GM12891 (cell line): ENCODE data around the gene TRDN.

Experiments
- POLR2A ChIP-seq: IDR thresholded peaks from 2 replicates; pipeline ENCODE4 v1.6.1; 2011; ENCODE audit warnings: low read depth, low read length, control low read depth
- POLR2AphosphoS5 ChIP-seq: IDR thresholded peaks from 2 replicates; pipeline ENCODE4 v1.6.1; 2011; ENCODE audit warnings: low read depth, low read length, control low read depth
- TAF1 ChIP-seq: IDR thresholded peaks from 2 replicates; pipeline ENCODE4 v1.6.1; 2011; ENCODE audit warnings: low read depth, low read length, control low read depth

DNA sequence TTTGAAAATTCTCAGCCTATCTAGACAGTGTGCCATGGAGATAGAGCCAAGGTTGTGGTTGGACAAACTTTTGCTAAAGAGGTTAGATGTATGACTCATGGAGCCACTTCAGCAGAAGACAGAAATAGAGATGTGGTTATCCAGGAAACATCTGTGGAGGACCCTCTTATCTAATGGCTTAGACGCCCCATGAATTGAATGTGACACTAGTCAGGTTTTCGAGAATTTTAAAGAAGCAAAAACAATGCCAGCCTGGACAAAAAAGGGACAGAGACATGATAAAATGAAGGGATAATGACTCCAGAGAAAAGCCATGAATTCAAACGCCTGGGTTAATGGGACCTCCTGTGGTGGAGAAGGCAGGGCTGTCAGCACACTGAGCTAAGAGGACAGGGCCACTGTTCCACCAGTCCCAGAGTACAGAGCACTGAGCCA is 360.2 kb downstream of the TRDN start:
- TF ChIP-seq TAF1 (no peak), POLR2A (no peak), POLR2AphosphoS5 (no peak)
